BE2C (cell line): ENCODE data around the gene H2BK1. TPM values are rescaled to one million over a fixed set of nuclear protein-coding genes. Genes with fewer than 3 reads are reported as not detected.

Experiments used
- DNase-seq: peaks from one replicate; pipeline ENCODE4 v3.0.0-alpha.2; 2020
- H3K27me3 ChIP-seq: fragments of 250-450 bp; sonication (Bioruptor Pico); 2 replicates; pipeline ENCODE4 v1.5.1; 2020; ENCODE audit warnings: mild to moderate bottlenecking
- H3K36me3 ChIP-seq: fragments of 250-450 bp; sonication (Bioruptor Pico); 2 replicates; pipeline ENCODE4 v1.5.1; 2020; ENCODE audit warnings: mild to moderate bottlenecking
- H3K4me1 ChIP-seq: fragments of 250-450 bp; sonication (Bioruptor Pico); 2 replicates; pipeline ENCODE4 v1.5.1; 2020
- H3K4me3 ChIP-seq: 2 replicates; pipeline ENCODE4 v1.5.1; 2011; ENCODE audit warnings: low read depth, low read length
- H3K9me3 ChIP-seq: fragments of 250-450 bp; sonication (Bioruptor Pico); 2 replicates; pipeline ENCODE4 v1.5.1; 2020
- polyA plus RNA-seq: library from polyadenylated mRNA; unstranded; fragments of >200 nt; gene quantifications from one replicate; pipeline ENCODE4 v1.2.1, GENCODE V29; 2012; ENCODE audit warnings: low read depth, missing spikeins; ENCODE audit not compliant: insufficient read length, insufficient read depth
- TF ChIP-seq, protein P1 (sequence below): IDR thresholded peaks from 2 replicates; pipeline ENCODE4 v1.5.1; 2012; ENCODE audit warnings: mild to moderate bottlenecking, low read depth, low read length

H2BK1 gene
- polyA plus RNA-seq = not detected

DNA sequence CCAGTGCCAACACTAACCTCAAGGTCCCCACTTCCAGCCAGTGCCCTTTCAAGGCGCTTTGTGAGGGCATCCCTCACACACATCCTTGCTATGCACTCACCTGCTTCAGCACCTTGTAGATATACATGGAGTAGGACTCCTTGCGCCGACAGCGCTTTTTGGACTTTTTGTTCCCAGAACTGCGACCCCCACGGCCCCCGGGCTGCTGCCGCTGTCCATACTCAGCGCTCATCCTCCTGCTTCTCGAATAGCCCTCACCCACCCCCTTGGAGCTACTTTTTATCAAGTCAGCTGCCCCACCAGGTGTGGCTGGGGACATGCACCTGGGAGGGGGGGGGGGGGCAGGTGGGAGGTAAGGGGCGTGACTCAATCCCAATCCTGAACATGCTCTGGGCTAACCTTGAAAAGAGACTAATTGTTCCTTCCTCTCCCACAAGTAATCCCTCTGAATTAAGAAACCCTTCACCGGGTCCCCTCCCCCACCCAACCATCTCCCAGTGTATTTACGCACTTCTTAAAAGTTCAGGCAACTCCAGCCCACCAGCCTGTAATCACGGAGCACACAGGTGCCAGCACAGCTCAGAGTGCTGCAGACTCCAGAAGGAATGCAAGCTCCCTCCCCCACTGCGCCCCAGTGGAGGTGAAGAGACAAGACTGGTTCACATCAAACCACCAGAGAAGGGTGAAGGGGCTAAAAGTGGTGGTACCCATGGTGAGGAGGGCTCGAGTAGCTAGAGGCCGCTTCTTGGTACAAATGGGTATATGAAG is at the start of gene H2BK1:
H2BK1 (minus strand) TSS at position 402 of the 768 bp plus-strand sequence; CDS start at position 232, 170 bp downstream.
- H3K36me3 ChIP-seq = peaks cover 28% of the 10 kb centered on the region
- no peaks in the 10 kb centered on the region; the same call in 1 of the 2 replicates for H3K4me1 ChIP-seq
- TF ChIP-seq, protein P1, sequence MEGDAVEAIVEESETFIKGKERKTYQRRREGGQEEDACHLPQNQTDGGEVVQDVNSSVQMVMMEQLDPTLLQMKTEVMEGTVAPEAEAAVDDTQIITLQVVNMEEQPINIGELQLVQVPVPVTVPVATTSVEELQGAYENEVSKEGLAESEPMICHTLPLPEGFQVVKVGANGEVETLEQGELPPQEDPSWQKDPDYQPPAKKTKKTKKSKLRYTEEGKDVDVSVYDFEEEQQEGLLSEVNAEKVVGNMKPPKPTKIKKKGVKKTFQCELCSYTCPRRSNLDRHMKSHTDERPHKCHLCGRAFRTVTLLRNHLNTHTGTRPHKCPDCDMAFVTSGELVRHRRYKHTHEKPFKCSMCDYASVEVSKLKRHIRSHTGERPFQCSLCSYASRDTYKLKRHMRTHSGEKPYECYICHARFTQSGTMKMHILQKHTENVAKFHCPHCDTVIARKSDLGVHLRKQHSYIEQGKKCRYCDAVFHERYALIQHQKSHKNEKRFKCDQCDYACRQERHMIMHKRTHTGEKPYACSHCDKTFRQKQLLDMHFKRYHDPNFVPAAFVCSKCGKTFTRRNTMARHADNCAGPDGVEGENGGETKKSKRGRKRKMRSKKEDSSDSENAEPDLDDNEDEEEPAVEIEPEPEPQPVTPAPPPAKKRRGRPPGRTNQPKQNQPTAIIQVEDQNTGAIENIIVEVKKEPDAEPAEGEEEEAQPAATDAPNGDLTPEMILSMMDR = no peak
- H3K9me3 ChIP-seq = no peaks in the 10 kb centered on the region
- no peak within 1 kb of the TSS for H3K4me3 ChIP-seq
- H3K27me3 ChIP-seq = peaks cover 8% of the 10 kb centered on the region
- no peak for DNase-seq

DNA sequence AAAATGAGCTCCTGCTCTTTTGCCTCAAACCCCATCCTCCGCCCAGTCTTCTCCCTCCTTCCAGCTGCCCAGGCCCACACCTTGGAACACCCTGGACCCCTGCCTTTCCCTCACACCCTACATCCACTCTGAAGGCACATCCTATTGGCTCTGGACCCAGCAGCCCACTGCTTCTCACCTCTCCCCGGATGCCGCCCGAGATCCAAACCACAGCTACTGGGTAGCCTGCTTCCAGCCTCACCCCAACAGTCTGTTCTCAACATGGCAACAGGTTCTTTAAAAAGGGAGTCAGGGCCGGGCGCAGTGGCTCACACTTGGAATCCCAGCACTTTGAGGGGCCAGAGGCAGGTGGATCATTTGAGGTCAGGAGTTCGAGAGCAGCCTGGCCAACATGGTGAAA is 47.7 kb upstream of the H2BK1 start:
- no peaks in the 10 kb centered on the region for H3K36me3 ChIP-seq
- TF ChIP-seq, protein P1 = no peak
- DNase-seq = no peak
- no peak overlapping the region for H3K4me3 ChIP-seq
- no peaks in the 10 kb centered on the region for H3K4me1 ChIP-seq
- H3K27me3 ChIP-seq = peaks cover 24% of the 10 kb centered on the region; the same call in 1 of the 2 replicates
- H3K9me3 ChIP-seq = no peaks in the 10 kb centered on the region

DNA sequence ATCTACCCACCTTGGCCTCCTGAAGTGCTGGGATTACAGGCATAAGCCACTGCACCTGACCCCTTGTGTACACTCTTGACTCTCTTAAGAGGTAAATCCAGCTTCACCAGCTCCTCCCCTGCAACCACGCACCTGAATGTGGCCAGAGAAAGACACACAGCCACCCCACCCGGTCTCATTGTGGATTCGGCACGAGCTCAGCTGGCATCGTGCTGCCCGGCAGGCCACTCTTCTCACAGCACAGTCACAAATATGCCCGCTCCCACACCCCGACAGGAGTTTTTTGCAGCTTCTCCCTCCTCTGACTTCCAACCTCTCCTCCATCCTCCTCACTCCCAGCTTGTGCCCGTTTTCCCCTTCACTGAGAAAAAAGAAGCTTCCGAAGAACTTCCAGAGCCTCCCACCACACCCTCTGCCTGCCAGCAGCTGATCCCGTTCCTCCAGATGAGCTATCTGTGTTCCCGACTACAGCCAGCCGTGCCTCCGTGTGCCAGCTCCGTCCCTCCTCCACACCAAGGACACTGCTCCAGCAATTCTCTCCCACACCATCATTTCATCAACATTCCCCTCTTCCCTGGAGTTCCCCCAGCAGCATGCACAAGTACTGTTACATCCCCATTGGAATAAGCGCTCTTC is 46.2 kb upstream of the H2BK1 start:
- H3K27me3 ChIP-seq = peaks cover 23% of the 10 kb centered on the region; the same call in 1 of the 2 replicates
- no peak overlapping the region for H3K4me3 ChIP-seq
- no peaks in the 10 kb centered on the region for H3K9me3 ChIP-seq
- no peak for DNase-seq
- H3K4me1 ChIP-seq = peaks cover 6% of the 10 kb centered on the region
- TF ChIP-seq, protein P1 = no peak
- H3K36me3 ChIP-seq = no peaks in the 10 kb centered on the region

DNA sequence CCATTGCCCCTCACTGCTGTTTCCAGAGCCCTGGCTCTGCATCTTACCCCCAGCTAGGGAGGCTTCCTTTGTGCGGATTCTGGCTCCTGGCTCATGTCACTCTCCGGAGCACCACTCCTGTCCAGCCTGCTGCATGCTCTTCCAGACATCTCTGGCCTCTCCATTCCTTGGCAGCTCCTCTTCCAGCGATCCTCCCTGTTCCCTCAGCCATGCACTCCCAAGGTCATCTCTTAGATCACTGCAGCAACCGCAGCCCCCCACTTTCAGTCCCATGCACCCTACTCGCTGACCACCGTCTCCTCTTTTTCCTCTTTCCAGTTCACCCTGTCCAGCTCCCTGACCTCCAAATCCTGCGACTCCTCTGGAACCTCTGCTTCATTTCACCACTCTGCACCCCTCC is 45.1 kb upstream of the H2BK1 start:
- H3K27me3 ChIP-seq = peaks cover 16% of the 10 kb centered on the region; the same call in 1 of the 2 replicates
- TF ChIP-seq, protein P1 = no peak
- peaks cover 6% of the 10 kb centered on the region for H3K4me1 ChIP-seq

DNA sequence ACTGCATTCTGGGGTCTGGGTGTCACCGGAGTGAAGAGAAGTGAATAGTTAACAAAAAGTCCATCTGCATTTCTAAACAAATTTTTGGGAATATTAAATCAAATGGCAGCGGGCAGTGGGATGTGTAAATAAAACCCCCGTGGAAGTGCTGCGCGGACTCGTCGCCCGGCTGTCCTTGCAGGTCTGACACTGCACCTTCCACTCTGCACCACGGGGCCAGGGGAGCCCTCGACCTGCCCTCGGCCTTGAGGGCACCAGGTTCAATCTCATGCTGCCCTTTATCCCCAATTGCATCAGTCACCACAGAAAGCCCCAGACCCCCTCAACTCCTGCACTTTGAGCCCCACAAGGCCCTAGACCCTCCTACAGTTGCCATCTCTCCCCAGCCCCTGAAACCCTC is 44.6 kb upstream of the H2BK1 start:
- Histone ChIP-seq H3K9me3 (no peaks in the 10 kb centered on the region), H3K4me1 (peaks cover 6% of the 10 kb centered on the region), H3K27me3 (peaks cover 13% of the 10 kb centered on the region; the same call in 1 of the 2 replicates), H3K4me3 (no peak overlapping the region), H3K36me3 (no peaks in the 10 kb centered on the region)
- no peak for DNase-seq
- TF ChIP-seq, protein P1 = no peak

More for the DNA sequence above, 45.1 kb upstream of the H2BK1 start:
- H3K4me3 ChIP-seq = no peak overlapping the region
- no peaks in the 10 kb centered on the region for H3K36me3 ChIP-seq
- H3K9me3 ChIP-seq = no peaks in the 10 kb centered on the region
- DNase-seq = no peak

DNA sequence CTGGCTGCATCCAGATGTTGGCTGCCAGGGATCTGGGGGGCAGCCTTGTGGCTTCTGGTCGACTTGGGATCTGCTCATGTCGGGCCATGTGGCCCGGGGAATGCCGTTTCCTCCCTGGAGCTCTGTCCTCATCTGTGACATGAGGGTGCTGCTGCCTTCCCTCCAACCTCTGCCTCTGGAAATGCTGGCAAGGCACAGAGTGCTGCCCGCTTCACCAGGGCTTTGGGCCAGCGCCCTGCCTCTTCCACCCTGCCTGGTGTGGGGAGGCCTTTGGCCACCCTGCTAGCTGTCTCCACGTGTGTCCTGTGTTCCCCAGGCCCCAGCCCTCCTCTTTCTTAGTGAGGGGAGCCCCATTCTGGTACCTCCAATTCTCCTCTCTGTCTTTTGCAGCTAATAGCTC is 44.0 kb upstream of the H2BK1 start:
- TF ChIP-seq, protein P1 = no peak
- H3K4me3 ChIP-seq = no peak overlapping the region
- H3K36me3 ChIP-seq = no peaks in the 10 kb centered on the region
- no peaks in the 10 kb centered on the region for H3K9me3 ChIP-seq
- H3K27me3 ChIP-seq = peaks cover 12% of the 10 kb centered on the region; the same call in 1 of the 2 replicates
- H3K4me1 ChIP-seq = peaks cover 6% of the 10 kb centered on the region
- no peak for DNase-seq
